ENCODE data around the gene ANKS1A. TPM values are rescaled to one million over a fixed set of nuclear protein-coding genes. Genes with fewer than 3 reads are reported as not detected.

Gene ANKS1A
- total and polyA plus RNA-seq, 10 donors, result 5.1 to 68.9 (median 45.6) TPM

DNA sequence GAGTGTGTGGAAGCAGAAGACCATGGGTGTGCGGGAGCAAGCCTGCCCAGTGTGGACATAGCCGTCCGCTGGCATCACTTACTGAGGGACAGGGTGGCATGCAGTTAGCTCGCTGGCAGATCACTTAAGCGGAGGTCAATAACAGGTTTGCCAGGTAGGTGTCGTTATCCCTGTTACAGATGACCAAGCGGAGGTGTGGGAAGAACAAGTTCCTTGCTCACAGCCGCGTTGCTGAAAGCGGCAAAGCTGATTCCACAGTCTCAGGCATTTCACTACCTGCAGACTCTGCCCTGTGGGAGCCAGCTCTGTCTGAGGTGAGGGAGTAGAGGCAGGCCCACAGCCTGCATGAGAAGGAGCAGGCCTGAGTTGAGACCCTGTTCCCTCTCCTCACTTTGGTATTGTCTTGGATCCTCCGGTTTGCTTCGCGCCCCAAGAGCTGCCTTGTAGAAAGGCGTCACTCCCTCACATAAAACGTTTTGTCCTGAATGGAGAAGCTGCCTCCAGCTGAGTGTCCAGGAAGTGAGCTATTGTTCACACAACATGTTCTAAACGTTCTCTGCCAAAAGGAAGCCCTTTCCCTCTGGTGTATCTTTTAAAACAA lies 155.2 kb downstream of the ANKS1A start:
- peak overlapping the region; percentile 30 to 89 (median 78) for H3K27ac ChIP-seq
- 54 to 68% (median 61%) methylated on average over 16 of the region's 16 CpGs for WGBS, 5 donors
- DNase-seq, result no peak

DNA sequence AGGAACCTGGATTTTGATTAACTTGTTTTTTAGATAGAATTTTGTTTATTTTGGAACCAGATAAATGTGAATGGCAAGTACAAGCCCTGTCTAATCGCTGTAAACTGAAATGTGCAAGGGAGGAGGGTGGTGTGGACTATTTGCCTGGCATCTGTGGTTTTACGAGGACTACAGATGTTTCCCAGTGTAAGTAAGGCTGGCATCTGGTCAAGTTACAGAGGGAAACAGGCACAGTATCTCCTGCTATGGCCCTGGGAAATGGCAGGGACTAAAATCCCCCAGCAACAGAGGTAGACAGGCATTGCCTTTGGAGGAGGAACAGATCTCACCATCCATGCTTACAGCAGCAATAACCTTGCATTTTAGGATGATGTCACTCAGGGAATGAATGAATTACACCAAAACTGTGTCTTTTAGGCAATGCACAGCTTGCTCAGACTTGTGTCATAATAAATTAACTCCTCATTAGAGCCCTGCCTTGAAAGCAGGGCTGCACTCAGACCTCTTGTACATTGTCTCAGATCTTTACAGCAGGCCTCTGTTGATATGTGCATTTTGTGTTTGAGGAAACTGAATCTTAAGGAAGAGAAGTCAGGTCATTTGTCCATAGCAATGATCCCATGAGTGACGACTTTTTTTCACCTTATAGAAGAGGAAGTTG lies 155.8 kb downstream of the ANKS1A start:
- Histone ChIP-seq H3K27ac (peak overlapping the region; percentile 30 to 89 (median 78)), H3K9me3 (no peaks in the 10 kb centered on the region), H3K27me3 (replicated peaks in 1 of 7) (no peaks in the 10 kb centered on the region), H3K36me3 (peaks cover 0 to 46% (median 0%) of the 10 kb centered on the region in 6 donors), H3K4me1 (peaks cover 41 to 100% (median 84%) of the 10 kb centered on the region in 6 donors), H3K4me3 (no peak overlapping the region)
- intact Hi-C loops (cut with DNase I; ENCODE audit: low total_unique reads), result no loop called here
- no peak for DNase-seq
- TF ChIP-seq POLR2AphosphoS5 (IDR thresholded peaks at IDR 0.05), result no peak
- TF ChIP-seq, protein P1, sequence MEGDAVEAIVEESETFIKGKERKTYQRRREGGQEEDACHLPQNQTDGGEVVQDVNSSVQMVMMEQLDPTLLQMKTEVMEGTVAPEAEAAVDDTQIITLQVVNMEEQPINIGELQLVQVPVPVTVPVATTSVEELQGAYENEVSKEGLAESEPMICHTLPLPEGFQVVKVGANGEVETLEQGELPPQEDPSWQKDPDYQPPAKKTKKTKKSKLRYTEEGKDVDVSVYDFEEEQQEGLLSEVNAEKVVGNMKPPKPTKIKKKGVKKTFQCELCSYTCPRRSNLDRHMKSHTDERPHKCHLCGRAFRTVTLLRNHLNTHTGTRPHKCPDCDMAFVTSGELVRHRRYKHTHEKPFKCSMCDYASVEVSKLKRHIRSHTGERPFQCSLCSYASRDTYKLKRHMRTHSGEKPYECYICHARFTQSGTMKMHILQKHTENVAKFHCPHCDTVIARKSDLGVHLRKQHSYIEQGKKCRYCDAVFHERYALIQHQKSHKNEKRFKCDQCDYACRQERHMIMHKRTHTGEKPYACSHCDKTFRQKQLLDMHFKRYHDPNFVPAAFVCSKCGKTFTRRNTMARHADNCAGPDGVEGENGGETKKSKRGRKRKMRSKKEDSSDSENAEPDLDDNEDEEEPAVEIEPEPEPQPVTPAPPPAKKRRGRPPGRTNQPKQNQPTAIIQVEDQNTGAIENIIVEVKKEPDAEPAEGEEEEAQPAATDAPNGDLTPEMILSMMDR (IDR thresholded peaks at IDR 0.05 in 8 of 11, conservative IDR thresholded peaks at IDR 0.05 in 3 of 11), result no peak
- TF ChIP-seq POLR2A (IDR thresholded peaks at IDR 0.05), result no peak
- WGBS, 5 donors, result 17 to 34% (median 26%) methylated on average over 3 of the region's 3 CpGs

More for the DNA sequence above, 155.2 kb downstream of the ANKS1A start:
- no peaks in the 10 kb centered on the region for H3K27me3 ChIP-seq (replicated peaks in 1 of 7)
- intact Hi-C loops (cut with DNase I; ENCODE audit: low total_unique reads), result no loop called here
- H3K4me3 ChIP-seq, result no peak overlapping the region
- H3K9me3 ChIP-seq, result no peaks in the 10 kb centered on the region
- H3K4me1 ChIP-seq, result peaks cover 35 to 94% (median 78%) of the 10 kb centered on the region in 6 donors
- H3K36me3 ChIP-seq, result peaks cover 0 to 53% (median 0%) of the 10 kb centered on the region in 6 donors
- TF ChIP-seq POLR2AphosphoS5 (IDR thresholded peaks at IDR 0.05), result peak in 2 of 3 donors; percentile 62 to 76
- TF ChIP-seq, protein P1 (IDR thresholded peaks at IDR 0.05 in 8 of 11, conservative IDR thresholded peaks at IDR 0.05 in 3 of 11), result no peak
- TF ChIP-seq POLR2A (IDR thresholded peaks at IDR 0.05), result peak in 2 of 3 donors; percentile 7 to 18

DNA sequence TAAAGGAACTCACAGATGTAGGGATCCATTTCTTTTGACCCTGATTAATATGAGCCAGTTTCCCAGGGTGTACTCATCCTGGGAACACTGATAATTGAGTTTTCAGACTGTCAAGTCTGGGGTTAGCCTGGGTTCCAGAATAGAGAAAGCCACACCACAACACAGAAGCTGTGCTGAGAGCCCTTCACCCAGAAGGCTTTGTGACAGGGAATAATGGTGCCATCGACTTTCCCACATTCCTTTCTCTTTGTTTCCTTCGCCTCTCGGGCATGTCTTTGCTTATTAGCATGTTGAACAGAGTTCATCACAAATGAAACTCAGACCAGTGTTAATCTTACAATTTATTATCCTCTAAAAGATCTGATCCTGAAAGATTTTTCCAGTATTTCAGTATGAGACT lies 157.0 kb downstream of the ANKS1A start:
- Histone ChIP-seq H3K36me3 (peaks cover 0 to 43% (median 0%) of the 10 kb centered on the region in 6 donors), H3K4me1 (peaks cover 42 to 100% (median 87%) of the 10 kb centered on the region in 6 donors), H3K9me3 (no peaks in the 10 kb centered on the region), H3K27ac (peak overlapping the region in 7 of 8 donors; percentile 32 to 89 (median 79)), H3K27me3 (replicated peaks in 1 of 7) (no peaks in the 10 kb centered on the region), H3K4me3 (no peak overlapping the region)
- WGBS, 5 donors, result 69 to 73% (median 70%) methylated on average over 3 of the region's 3 CpGs
- DNase-seq, result no peak
- intact Hi-C loops (cut with DNase I; ENCODE audit: low total_unique reads), result no loop called here
- no peak for TF ChIP-seq POLR2AphosphoS5 (IDR thresholded peaks at IDR 0.05)

DNA sequence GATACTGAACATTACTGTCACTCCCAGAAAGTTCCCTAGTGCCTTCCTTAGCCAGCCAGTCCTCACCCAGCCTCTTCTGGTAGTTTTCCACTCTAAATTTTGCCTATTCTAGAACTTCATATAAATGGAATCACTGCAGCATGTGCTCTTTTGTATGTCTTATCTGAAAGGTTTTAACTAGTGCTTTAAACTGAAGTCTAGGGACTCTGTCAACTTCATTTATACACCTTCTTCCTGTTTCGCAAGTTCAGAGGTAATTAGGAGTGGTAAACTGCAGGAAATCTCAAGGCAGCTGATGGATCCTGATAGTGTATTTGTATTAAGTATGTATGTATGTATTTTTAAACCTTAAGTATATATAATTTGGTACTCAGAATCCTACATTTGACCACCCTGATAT lies 157.8 kb downstream of the ANKS1A start:
- Histone ChIP-seq H3K4me3 (no peak overlapping the region), H3K27me3 (replicated peaks in 1 of 7) (no peaks in the 10 kb centered on the region), H3K36me3 (peaks cover 0 to 43% (median 2%) of the 10 kb centered on the region in 6 donors), H3K27ac (peak overlapping the region; percentile 43 to 89 (median 78)), H3K9me3 (no peaks in the 10 kb centered on the region), H3K4me1 (peaks cover 42 to 99% (median 83%) of the 10 kb centered on the region in 6 donors)
- TF ChIP-seq POLR2AphosphoS5 (IDR thresholded peaks at IDR 0.05), result no peak
- TF ChIP-seq, protein P1 (IDR thresholded peaks at IDR 0.05 in 8 of 11, conservative IDR thresholded peaks at IDR 0.05 in 3 of 11), result no peak
- TF ChIP-seq POLR2A (IDR thresholded peaks at IDR 0.05), result no peak
- WGBS, 5 donors, result 29 to 43% (median 36%) methylated on average over 1 of the region's 1 CpG
- DNase-seq, result no peak
- intact Hi-C loops (cut with DNase I; ENCODE audit: low total_unique reads), result no loop called here
